Bronchial epithelial cell (primary cell): Measurements from ENCODE around the gene NCBP2. TPM values are rescaled to one million over a fixed set of nuclear protein-coding genes. Genes with fewer than 3 reads are reported as not detected.
A peak's percentile ranks its signal among the peaks of the same experiment; 100 is the strongest.

ENCODE experiments used
- DNase-seq: peaks from one replicate; pipeline ENCODE4 v3.0.0-alpha.2; 2010; ENCODE audit warnings: low read depth
- FAIRE-seq: peaks from 2 replicates; lab custom pipeline; 2011; peaks lifted over from hg19 to GRCh38; lab: Jason Lieb, UNC
- H3K27me3 ChIP-seq: 2 replicates; pipeline ENCODE4 v1.5.1; 2011; ENCODE audit warnings: low read length; ENCODE audit not compliant: control insufficient read depth, insufficient read depth
- H3K36me3 ChIP-seq: 2 replicates; pipeline ENCODE4 v1.5.1; 2011; ENCODE audit warnings: low read length; ENCODE audit not compliant: control insufficient read depth, insufficient read depth
- H3K4me3 ChIP-seq: 2 replicates; pipeline ENCODE4 v1.5.1; 2011; ENCODE audit warnings: mild to moderate bottlenecking, low read depth, low read length, control low read depth
- CTCF ChIP-seq: IDR thresholded peaks from 2 replicates; pipeline ENCODE4 v1.5.1; 2011; ENCODE audit warnings: mild to moderate bottlenecking, moderate library complexity, low read length, control low read depth, inconsistent platforms; ENCODE audit not compliant: insufficient read depth, severe bottlenecking
- total RNA-seq: library from RNA; depleted of rRNA; stranded (reverse); fragments of >200 nt; gene quantifications from 2 replicates; pipeline ENCODE4 v1.2.1, GENCODE V29; 2014

NCBP2 gene
- total RNA-seq, 1 donor from 2014 or later, result 94.0 TPM

- no peaks in the 10 kb centered on the region for H3K27me3 ChIP-seq
- TF ChIP-seq CTCF, result peak; percentile 61
- DNase-seq, result peak; percentile 20
- peak overlapping the region; percentile 64 for H3K4me3 ChIP-seq
- no peaks in the 10 kb centered on the region for H3K36me3 ChIP-seq
- no peak for FAIRE-seq
These were observed 27.6 kb upstream of the NCBP2 start for GRCh38 chr3:196969660-196970546.

- DNase-seq, result no peak
- no peak for FAIRE-seq
- H3K36me3 ChIP-seq, result no peaks in the 10 kb centered on the region
- no peaks in the 10 kb centered on the region for H3K27me3 ChIP-seq
- TF ChIP-seq CTCF, result no peak
- H3K4me3 ChIP-seq, result peak overlapping the region; percentile 64
These were observed 26.9 kb upstream of the NCBP2 start for GRCh38 chr3:196969134-196969659.

GRCh38 chr3:196968233-196969133, 26.2 kb upstream of the NCBP2 start, which contains the start of gene PIGZ:
Gene PIGZ (minus strand): TSS chr3:196968833. CDS start chr3:196952031, 16,802 bp downstream.
- no peaks in the 10 kb centered on the region for H3K27me3 ChIP-seq
- H3K4me3 ChIP-seq, result peak within 1 kb of the TSS; percentile 64
- DNase-seq (no peak), FAIRE-seq (no peak)
- no peaks in the 10 kb centered on the region for H3K36me3 ChIP-seq
- no peak for TF ChIP-seq CTCF

- Histone ChIP-seq H3K27me3 (no peaks in the 10 kb centered on the region), H3K36me3 (no peaks in the 10 kb centered on the region), H3K4me3 (peak overlapping the region; percentile 64)
- no peak for TF ChIP-seq CTCF
- no peak for DNase-seq
- FAIRE-seq, result no peak
These were observed 25.3 kb upstream of the NCBP2 start for GRCh38 chr3:196967412-196968232.
